A549 treated with AZD2906 at 1 μM for 4 hours (cell line): ENCODE measurements around the gene TLX3. TPM values are rescaled to one million over a fixed set of nuclear protein-coding genes. Genes with fewer than 3 reads are reported as not detected.

Source experiments
- total RNA-seq: library from RNA; stranded (reverse); fragments of 200-300 nt; extraction: Qiagen RNA extraction; gene quantifications from 5 replicates; pipeline ENCODE4 v1.2.3, GENCODE V29; 2022

Gene TLX3
- total RNA-seq = not detected in 5 replicates

DNA sequence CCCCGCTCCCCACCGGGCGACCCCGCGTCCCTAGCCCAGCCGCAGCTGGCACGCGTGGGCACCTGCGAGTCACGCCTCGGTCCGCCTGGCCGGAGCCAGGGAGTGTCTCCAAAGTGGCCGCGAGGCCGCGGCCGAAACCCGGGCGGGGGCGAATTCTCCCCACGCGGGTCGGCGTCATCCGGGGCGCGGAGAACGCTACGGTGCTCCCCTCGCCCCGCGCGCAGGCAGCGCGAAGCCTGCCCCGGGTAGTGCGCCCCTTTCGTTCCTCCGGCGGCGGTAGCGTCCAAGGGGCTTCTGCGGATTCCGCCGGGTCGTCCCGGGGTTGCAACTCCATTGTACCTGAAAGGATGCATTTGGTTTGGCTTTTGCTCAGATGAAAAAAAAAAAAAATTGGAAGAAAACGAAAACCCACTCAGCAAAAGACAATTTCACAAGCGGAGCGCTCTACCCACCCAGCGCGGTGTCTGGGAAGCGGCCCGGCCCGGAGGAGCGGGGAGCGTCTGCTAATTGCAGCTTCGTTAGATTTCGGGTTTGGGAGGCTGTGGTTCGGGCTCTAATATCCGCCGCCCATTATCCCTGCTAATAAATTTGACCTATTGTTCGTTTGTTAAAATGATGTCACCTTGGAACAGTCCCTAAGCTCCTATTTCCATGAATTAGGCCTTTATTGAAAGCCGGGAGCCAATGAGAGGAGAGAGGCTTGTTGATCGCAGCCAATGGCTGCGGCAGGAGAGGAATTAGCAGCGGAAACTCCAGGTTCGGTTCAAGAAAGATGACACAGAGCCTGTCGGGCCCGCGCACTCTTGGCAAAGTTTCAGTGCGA lies at the start of gene TLX3:
Gene TLX3, plus strand, starts transcription at position 796 of the 823 bp plus-strand sequence. CDS start 118 bp downstream, outside the sequence.

Other genes with a start within 250 kb of the TLX3 start
- 3,078 to 4,483 TPM (median 3,289 TPM) in 5 replicates for gene NPM1, start 78.6 kb downstream of the TLX3 start, total RNA-seq
- gene FGF18, start 110.4 kb downstream of the TLX3 start, total RNA-seq = 2.2 to 4.0 TPM (median 3.2 TPM) in 5 replicates